K562 (cell line): ENCODE measurements around the gene CLDN15. TPM values are rescaled to one million over a fixed set of nuclear protein-coding genes. Genes with fewer than 3 reads are reported as not detected.

Experiments used
- ATAC-seq: fragments of 200-7000 bp; cut with Tn5 transposase; 3 replicates; pipeline ENCODE4 v1.9.1; 2020; ENCODE audit warnings: moderate library complexity
- BruUV-seq: library from RNA; stranded (reverse); fragments of 400-500 nt; replicated peaks from 2 replicates; lab custom pipeline; 2021; lab: Mats Ljungman, UMichigan
- CTCF ChIA-PET: fragments of 300-600 bp; formaldehyde crosslinking; extraction: SDS; loops from one replicate; lab custom pipeline; 2021; ENCODE audit warnings: low intra/inter-chr PET ratio; lab: Yijun Ruan, JAX
- POLR2A ChIA-PET: fragments of 300-600, 350-650 bp; sonication (Branson Sonifier 250); formaldehyde crosslinking; extraction: SDS; loops from one replicate; lab custom pipeline; 2021; ENCODE audit warnings: antibody characterized with exemption, inconsistent platforms; lab: Yijun Ruan, JAX
- DNase-seq, 4 experiments: peaks; one replicate each; pipeline versions ENCODE4 v3.0.0 to v3.0.0-alpha.2; 2011 to 2018; ENCODE audit warnings: low spot score in 3 of 4, mixed read lengths in 3 of 4; ENCODE audit errors: extremely low read depth in 1 of 4
- FAIRE-seq: peaks from 2 replicates; lab custom pipeline; 2011; peaks lifted over from hg19 to GRCh38; lab: Jason Lieb, UNC
- H2AFZ ChIP-seq: 2 replicates; pipeline ENCODE4 v1.6.0; 2011; ENCODE audit warnings: low read depth, low read length, control low read depth, inconsistent platforms
- H3K27ac ChIP-seq: fragments of 200-600 bp; 3 replicates; pipeline ENCODE4 v1.8.0; 2011; ENCODE audit warnings: low read depth, mild to moderate bottlenecking, control low read depth, inconsistent platforms, low read length, moderate library complexity, mixed read lengths; ENCODE audit errors: extremely low read depth
- H3K27me3 ChIP-seq, 2 experiments: fragments of 300-600 bp in 1 of 2; 2 replicates in 1 of 2; 3 replicates in 1 of 2; pipeline versions ENCODE4 v1.6.0 to v1.8.0; 2011; ENCODE audit warnings: inconsistent platforms in 2 of 2, low read length in 2 of 2, mild to moderate bottlenecking in 1 of 2, mixed read lengths in 1 of 2, moderate library complexity in 1 of 2; ENCODE audit not compliant: control insufficient read depth in 2 of 2, insufficient read depth in 2 of 2
- H3K36me3 ChIP-seq: fragments of 300-600 bp; 3 replicates; pipeline ENCODE4 v1.8.0; 2011; ENCODE audit warnings: mild to moderate bottlenecking, low read length, inconsistent platforms; ENCODE audit not compliant: control insufficient read depth, insufficient read depth
- H3K4me1 ChIP-seq, 2 experiments: fragments of 200-600 bp in 1 of 2; replicated peaks in 1 of 2; 2 replicates in 1 of 2; 3 replicates in 1 of 2; pipeline versions ENCODE4 v1.5.1 to v1.8.0; 2011; ENCODE audit warnings: inconsistent platforms in 2 of 2, low read length in 2 of 2, mild to moderate bottlenecking in 1 of 2, mixed read lengths in 1 of 2, moderate library complexity in 1 of 2; ENCODE audit not compliant: control insufficient read depth in 2 of 2, insufficient read depth in 2 of 2
- H3K4me2 ChIP-seq: 2 replicates; pipeline ENCODE4 v1.6.1; 2011; ENCODE audit warnings: low read length, control low read depth, inconsistent platforms, mixed read lengths; ENCODE audit not compliant: insufficient read depth
- H3K4me3 ChIP-seq: fragments of 200-600 bp; sonication (generic), shearing (Covaris generic); 2 replicates; pipeline ENCODE4 v1.5.1; 2016; ENCODE audit warnings: control low read depth, inconsistent platforms
- H3K79me2 ChIP-seq: fragments of 200-600 bp; 3 replicates; pipeline ENCODE4 v1.8.0; 2011; ENCODE audit warnings: low read length, inconsistent platforms; ENCODE audit not compliant: control insufficient read depth, insufficient read depth
- H3K9ac ChIP-seq, 2 experiments: 2 replicates each; pipeline versions ENCODE4 v1.6.0 to v1.6.1; 2011; ENCODE audit warnings: low read depth in 2 of 2, low read length in 2 of 2, control low read depth in 1 of 2, inconsistent platforms in 1 of 2, mild to moderate bottlenecking in 1 of 2, mixed read lengths in 1 of 2; ENCODE audit not compliant: insufficient read depth in 1 of 2
- H3K9me1 ChIP-seq: one replicate; pipeline ENCODE4 v1.6.0; 2011; ENCODE audit warnings: inconsistent platforms, mild to moderate bottlenecking, low read length, moderate library complexity; ENCODE audit not compliant: control insufficient read depth, insufficient read depth
- H3K9me3 ChIP-seq: replicated peaks from 2 replicates; pipeline ENCODE4 v1.5.1; 2011; ENCODE audit warnings: low read depth, low read length, inconsistent platforms; ENCODE audit not compliant: control insufficient read depth, insufficient read depth
- H4K20me1 ChIP-seq: replicated peaks from 2 replicates; pipeline ENCODE4 v1.6.1; 2011; ENCODE audit warnings: low read length, inconsistent platforms, mixed read lengths; ENCODE audit not compliant: control insufficient read depth, insufficient read depth
- DNMT1 ChIP-seq: fragments of 450-650 bp; IDR thresholded peaks from 2 replicates; pipeline ENCODE4 v1.6.1; 2016; ENCODE audit warnings: antibody characterized with exemption, mild to moderate bottlenecking
- ETS2 ChIP-seq: IDR thresholded peaks from 2 replicates; pipeline ENCODE4 v1.6.1; 2016; ENCODE audit warnings: borderline replicate concordance, missing genetic modification characterization, mild to moderate bottlenecking, moderate library complexity, missing compliant biosample characterization; ENCODE audit not compliant: poor library complexity, severe bottlenecking
- HMG20B ChIP-seq: fragments of 250-450 bp; sonication (Bioruptor Pico); IDR thresholded peaks from 2 replicates; pipeline ENCODE4 v1.5.0; 2021; ENCODE audit warnings: mild to moderate bottlenecking
- KAT2B ChIP-seq: IDR thresholded peaks from one replicate; pipeline ENCODE4 v1.6.1; 2012; ENCODE audit warnings: low read depth, mild to moderate bottlenecking, control low read depth, inconsistent platforms, low read length, moderate library complexity
- KAT7 ChIP-seq: sonication (generic); formaldehyde crosslinking; IDR thresholded peaks from 2 replicates; pipeline ENCODE4 v1.8.0; 2022; ENCODE audit warnings: missing genetic modification reagents, mild to moderate bottlenecking, borderline replicate concordance
- TFAM ChIP-seq: fragments of 250-450 bp; sonication (Bioruptor Pico); conservative IDR thresholded peaks from 2 replicates; pipeline ENCODE4 v1.5.0; 2021; ENCODE audit warnings: mild to moderate bottlenecking, moderate library complexity
- TRIM28 ChIP-seq: fragments of 450-650 bp; IDR thresholded peaks from 2 replicates; pipeline ENCODE4 v1.6.1; 2017
- XRCC3 ChIP-seq: fragments of 450-650 bp; IDR thresholded peaks from 2 replicates; pipeline ENCODE4 v1.6.1; 2017; ENCODE audit warnings: mild to moderate bottlenecking, moderate library complexity
- ZNF354B ChIP-seq: fragments of 250-450 bp; sonication (Bioruptor Pico); IDR thresholded peaks from 2 replicates; pipeline ENCODE4 v1.4.0; 2020
- WGBS: fragments of 100-300 bp; shearing (Covaris generic); methylation state at CpG from one replicate; pipeline ENCODE4 v1.1.6; 2016; ENCODE audit warnings: low coverage, mixed read lengths; ENCODE audit not compliant: insufficient coverage; ENCODE audit errors: missing lambda C conversion rate; 5-methylcytosine and 5-hydroxymethylcytosine counted together
- in situ Hi-C: fragments of 300-500 bp; cut with MboI; formaldehyde crosslinking; loops from 4 replicates; pipeline ENCODE4 v1.15.0; 2018; ENCODE audit warnings: inconsistent platforms, mixed read lengths
- intact Hi-C: fragments of 100-400 bp; cut with micrococcal nuclease; formaldehyde crosslinking; loops from 2 replicates; pipeline ENCODE4 v1.14.2; 2022
- polyA plus RNA-seq, 8 experiments: library from polyadenylated mRNA; depleted of rRNA in 4 of 8; stranded (reverse) in 5 of 8; unstranded in 3 of 8; fragments of >200 nt; fragmentation: Nextera tagmentation in 2 of 8; fragmentation: Illumina TruSeq in 1 of 8; extraction: Ambion mirVana in 2 of 8; extraction: Trizol in 1 of 8; gene quantifications; 2 replicates each; pipeline versions ENCODE4 v1.2.1 to v1.2.3, GENCODE V29; 2011 to 2014; ENCODE audit warnings: inconsistent platforms in 1 of 8, missing spikeins in 1 of 8
- total RNA-seq, 7 experiments: library from RNA; depleted of rRNA in 6 of 7; stranded (reverse); fragments of >200 nt in 6 of 7; fragmentation: Illumina TruSeq in 2 of 7; extraction: Trizol in 2 of 7; gene quantifications; 2 replicates each; pipeline versions ENCODE4 v1.2.1 to v1.2.3, GENCODE V29; 2011 to 2021; ENCODE audit warnings: low replicate concordance in 1 of 7
- TF ChIP-seq, protein P1 (sequence below): fragments of 200-800 bp; sonication (Bioruptor generic); IDR thresholded peaks from 2 replicates; pipeline ENCODE4 v1.6.1; 2017; ENCODE audit warnings: missing genetic modification characterization, missing compliant biosample characterization
- TF ChIP-seq, protein P2 (sequence below): sonication (generic); formaldehyde crosslinking; IDR thresholded peaks from 2 replicates; pipeline ENCODE4 v1.8.0; 2023; ENCODE audit warnings: missing genetic modification reagents, mild to moderate bottlenecking, borderline replicate concordance
- TF ChIP-seq, protein P3 (sequence below): IDR thresholded peaks from 2 replicates; pipeline ENCODE4 v1.6.1; 2011; ENCODE audit not compliant: insufficient read length; ENCODE audit errors: extremely low read depth

CLDN15 gene
- total and polyA plus RNA-seq, 9 of the 15 experiments (the other 6 are each of a cell fraction or from before 2014, with no cell fraction given) = 0.32 to 14.5 (median 7.4) TPM

DNA sequence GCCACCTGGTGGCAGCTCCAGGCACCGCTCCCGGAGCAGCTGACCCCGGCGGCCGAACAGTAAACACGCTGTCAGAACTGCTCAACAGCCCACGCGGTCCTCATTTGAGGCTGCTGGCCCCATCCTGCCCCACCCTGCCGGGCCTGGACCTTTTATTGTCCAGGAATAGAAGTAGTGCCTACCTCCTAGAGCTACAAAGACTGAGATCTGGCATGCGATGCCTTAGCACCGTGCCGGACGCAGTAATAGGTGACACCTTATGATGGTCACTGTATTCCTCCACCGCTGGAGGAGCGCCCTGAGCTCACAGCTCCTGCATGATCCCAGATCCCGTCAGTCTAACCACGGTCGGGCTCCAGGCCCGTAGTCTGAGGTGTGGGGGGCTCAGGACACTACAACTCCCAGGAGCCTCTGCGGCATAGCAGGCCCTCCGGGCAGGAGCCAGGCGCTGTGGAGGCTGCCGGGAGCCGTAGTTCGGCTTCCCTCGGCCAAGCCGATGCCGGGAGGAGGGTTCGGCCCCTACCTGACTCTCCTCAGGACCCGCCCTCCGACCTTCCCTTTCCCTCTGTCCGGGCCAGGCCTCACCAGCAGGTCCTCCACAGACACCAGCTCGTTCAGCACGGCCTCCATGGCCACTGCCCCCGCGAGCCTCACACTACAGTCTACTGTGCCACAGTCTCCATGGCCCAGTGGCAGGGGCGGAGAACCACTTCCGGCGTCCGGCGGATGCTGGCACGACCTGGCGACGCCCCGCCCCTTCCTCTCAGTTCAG is 7.0 kb upstream of the CLDN15 start, which contains the start of gene FIS1:
Gene FIS1 (minus strand): TSS at position 707 of the 772 bp plus-strand sequence. CDS start 77 bp downstream, at position 630.
- Histone ChIP-seq H3K4me3 (peak within 1 kb of the TSS; percentile 69), H2AFZ (peak within 1 kb of the TSS; percentile 91), H3K4me1 (peaks cover 19 to 54% of the 10 kb centered on the region in 2 experiments; a peak in 4 of 5 replicates), H3K9me3 (peaks cover 8% of the 10 kb centered on the region), H3K79me2 (peaks cover 57% of the 10 kb centered on the region), H4K20me1 (peaks cover 7% of the 10 kb centered on the region; the same call in 1 of the 2 replicates), H3K27ac (peak within 1 kb of the TSS; percentile 93), H3K9ac (peak within 1 kb of the TSS; percentile 94 to 98), H3K27me3 (no peaks in the 10 kb centered on the region), H3K36me3 (peaks cover 54% of the 10 kb centered on the region), H3K9me1 (no peaks in the 10 kb centered on the region), H3K4me2 (peak within 1 kb of the TSS; percentile 100)
- under 1% methylated on average over 45 of the region's 45 CpGs for WGBS
- ATAC-seq (peak; percentile 97), DNase-seq (peak; percentile 90 to 97 (median 92)), FAIRE-seq (peak; percentile 91)
- intact Hi-C loops (no loop called here), in situ Hi-C loops (no loop called here)
- TSS peak; percentile 39 for BruUV-seq
- POLR2A ChIA-PET = interaction anchor here (1.2 to 1.8 kb wide), 4 partner anchors 8 to 10 kb away, joined by 9 to 22 read pairs (median 12); no protein-coding TSS in a partner anchor
- CTCF ChIA-PET = interaction anchor here (0.6 to 0.9 kb wide), 3 partner anchors 12 to 188 kb away, joined by 3 to 6 read pairs (median 3); no protein-coding TSS in a partner anchor
- TF ChIP-seq ZNF354B (CRISPR knock-in tag) = no peak
- no peak for TF ChIP-seq HMG20B
- no peak for TF ChIP-seq TFAM
- no peak for TF ChIP-seq XRCC3
- peak; percentile 20; the same call in 1 of the 2 replicates for TF ChIP-seq TRIM28
- TF ChIP-seq KAT7 (CRISPR knock-in tag) = no peak; the same call in 1 of the 2 replicates
- TF ChIP-seq, protein P1, sequence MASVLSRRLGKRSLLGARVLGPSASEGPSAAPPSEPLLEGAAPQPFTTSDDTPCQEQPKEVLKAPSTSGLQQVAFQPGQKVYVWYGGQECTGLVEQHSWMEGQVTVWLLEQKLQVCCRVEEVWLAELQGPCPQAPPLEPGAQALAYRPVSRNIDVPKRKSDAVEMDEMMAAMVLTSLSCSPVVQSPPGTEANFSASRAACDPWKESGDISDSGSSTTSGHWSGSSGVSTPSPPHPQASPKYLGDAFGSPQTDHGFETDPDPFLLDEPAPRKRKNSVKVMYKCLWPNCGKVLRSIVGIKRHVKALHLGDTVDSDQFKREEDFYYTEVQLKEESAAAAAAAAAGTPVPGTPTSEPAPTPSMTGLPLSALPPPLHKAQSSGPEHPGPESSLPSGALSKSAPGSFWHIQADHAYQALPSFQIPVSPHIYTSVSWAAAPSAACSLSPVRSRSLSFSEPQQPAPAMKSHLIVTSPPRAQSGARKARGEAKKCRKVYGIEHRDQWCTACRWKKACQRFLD (CRISPR knock-in tag) = peak; percentile 76; the same call in 1 of the 2 replicates
- TF ChIP-seq, protein P2, sequence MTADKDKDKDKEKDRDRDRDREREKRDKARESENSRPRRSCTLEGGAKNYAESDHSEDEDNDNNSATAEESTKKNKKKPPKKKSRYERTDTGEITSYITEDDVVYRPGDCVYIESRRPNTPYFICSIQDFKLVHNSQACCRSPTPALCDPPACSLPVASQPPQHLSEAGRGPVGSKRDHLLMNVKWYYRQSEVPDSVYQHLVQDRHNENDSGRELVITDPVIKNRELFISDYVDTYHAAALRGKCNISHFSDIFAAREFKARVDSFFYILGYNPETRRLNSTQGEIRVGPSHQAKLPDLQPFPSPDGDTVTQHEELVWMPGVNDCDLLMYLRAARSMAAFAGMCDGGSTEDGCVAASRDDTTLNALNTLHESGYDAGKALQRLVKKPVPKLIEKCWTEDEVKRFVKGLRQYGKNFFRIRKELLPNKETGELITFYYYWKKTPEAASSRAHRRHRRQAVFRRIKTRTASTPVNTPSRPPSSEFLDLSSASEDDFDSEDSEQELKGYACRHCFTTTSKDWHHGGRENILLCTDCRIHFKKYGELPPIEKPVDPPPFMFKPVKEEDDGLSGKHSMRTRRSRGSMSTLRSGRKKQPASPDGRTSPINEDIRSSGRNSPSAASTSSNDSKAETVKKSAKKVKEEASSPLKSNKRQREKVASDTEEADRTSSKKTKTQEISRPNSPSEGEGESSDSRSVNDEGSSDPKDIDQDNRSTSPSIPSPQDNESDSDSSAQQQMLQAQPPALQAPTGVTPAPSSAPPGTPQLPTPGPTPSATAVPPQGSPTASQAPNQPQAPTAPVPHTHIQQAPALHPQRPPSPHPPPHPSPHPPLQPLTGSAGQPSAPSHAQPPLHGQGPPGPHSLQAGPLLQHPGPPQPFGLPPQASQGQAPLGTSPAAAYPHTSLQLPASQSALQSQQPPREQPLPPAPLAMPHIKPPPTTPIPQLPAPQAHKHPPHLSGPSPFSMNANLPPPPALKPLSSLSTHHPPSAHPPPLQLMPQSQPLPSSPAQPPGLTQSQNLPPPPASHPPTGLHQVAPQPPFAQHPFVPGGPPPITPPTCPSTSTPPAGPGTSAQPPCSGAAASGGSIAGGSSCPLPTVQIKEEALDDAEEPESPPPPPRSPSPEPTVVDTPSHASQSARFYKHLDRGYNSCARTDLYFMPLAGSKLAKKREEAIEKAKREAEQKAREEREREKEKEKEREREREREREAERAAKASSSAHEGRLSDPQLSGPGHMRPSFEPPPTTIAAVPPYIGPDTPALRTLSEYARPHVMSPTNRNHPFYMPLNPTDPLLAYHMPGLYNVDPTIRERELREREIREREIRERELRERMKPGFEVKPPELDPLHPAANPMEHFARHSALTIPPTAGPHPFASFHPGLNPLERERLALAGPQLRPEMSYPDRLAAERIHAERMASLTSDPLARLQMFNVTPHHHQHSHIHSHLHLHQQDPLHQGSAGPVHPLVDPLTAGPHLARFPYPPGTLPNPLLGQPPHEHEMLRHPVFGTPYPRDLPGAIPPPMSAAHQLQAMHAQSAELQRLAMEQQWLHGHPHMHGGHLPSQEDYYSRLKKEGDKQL (CRISPR knock-in tag) = no peak
- no peak for TF ChIP-seq KAT2B
- no peak for TF ChIP-seq ETS2
- peak; percentile 92; the same call in 1 of the 2 replicates for TF ChIP-seq DNMT1
- TF ChIP-seq, protein P3, sequence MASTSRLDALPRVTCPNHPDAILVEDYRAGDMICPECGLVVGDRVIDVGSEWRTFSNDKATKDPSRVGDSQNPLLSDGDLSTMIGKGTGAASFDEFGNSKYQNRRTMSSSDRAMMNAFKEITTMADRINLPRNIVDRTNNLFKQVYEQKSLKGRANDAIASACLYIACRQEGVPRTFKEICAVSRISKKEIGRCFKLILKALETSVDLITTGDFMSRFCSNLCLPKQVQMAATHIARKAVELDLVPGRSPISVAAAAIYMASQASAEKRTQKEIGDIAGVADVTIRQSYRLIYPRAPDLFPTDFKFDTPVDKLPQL = no peak
